ENCODE measurements around the gene CHRND. TPM values are rescaled to one million over a fixed set of nuclear protein-coding genes. Genes with fewer than 3 reads are reported as not detected.

Gene CHRND
- total and polyA plus RNA-seq, 3 donors from 2014 or later = 0.16 to 0.63 (median 0.56) TPM

DNA sequence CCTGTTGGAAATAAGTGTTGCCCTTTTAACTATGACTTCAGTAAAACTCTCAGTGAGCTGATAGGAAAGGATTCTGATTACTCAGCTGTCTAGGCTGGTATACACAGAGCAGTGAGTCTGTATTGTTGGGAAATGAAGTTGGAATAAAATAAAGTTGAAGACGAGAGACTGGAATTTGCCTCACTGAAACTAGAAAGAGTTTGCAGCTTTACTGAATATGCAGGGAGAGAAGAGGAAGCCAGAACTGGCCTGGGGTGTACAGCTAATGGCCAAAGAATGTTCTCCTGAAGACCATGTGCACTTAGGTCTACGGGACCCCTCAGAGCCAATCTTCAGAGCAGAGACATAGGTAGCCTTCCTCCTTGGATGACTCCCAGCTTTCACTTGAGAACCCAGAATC is 51.0 kb downstream of the CHRND start:
- no peaks in the 10 kb centered on the region for H3K36me3 ChIP-seq (ENCODE audit: low read depth, missing control alignments)
- intact Hi-C loops (cut with DNase I; ENCODE audit: low total_unique reads) = no loop called here
- 58 to 92% methylated on average over 2 of the region's 2 CpGs for WGBS, 2 donors
- no peak for TF ChIP-seq CTCF (IDR thresholded peaks at IDR 0.05)
- no peak for TF ChIP-seq POLR2A (IDR thresholded peaks at IDR 0.05)
- DNase-seq = no peak
- no peaks in the 10 kb centered on the region for H3K27me3 ChIP-seq
- no peaks in the 10 kb centered on the region for H3K4me1 ChIP-seq
- H3K9me3 ChIP-seq = no peaks in the 10 kb centered on the region
- no peak overlapping the region for H3K4me3 ChIP-seq
- H3K27ac ChIP-seq = no peak overlapping the region

DNA sequence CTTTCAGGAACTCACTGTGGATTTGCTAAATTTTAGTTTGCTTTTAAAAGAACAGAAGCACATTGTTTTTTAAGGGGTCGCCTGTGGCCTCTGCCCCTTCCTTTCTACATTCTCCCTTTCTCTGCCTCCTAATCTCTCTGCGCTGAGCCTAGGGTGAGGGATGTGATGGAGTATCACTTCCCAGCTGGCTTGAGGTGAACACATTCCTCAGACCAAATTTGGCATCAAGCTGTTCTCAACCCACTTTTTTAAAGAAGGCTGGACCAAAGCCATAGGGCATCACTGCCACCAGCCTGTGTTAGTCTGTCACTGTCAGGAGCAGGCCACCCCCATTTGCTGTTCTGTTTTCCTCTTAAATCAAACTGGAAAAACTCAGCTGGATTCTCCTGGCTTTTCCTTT is 51.9 kb downstream of the CHRND start:
- intact Hi-C loops (cut with DNase I; ENCODE audit: low total_unique reads) = no loop called here
- no peak for DNase-seq
- Histone ChIP-seq H3K4me3 (no peak overlapping the region), H3K27ac (no peak overlapping the region), H3K36me3 (ENCODE audit: low read depth, missing control alignments) (no peaks in the 10 kb centered on the region), H3K9me3 (no peaks in the 10 kb centered on the region), H3K27me3 (no peaks in the 10 kb centered on the region), H3K4me1 (no peaks in the 10 kb centered on the region)
- no peak for TF ChIP-seq POLR2A (IDR thresholded peaks at IDR 0.05)
- TF ChIP-seq CTCF (IDR thresholded peaks at IDR 0.05) = no peak
- 83 to 93% methylated on average over 2 of the region's 2 CpGs for WGBS, 2 donors

GRCh38 chr2:232578626-232579025 is 52.7 kb downstream of the CHRND start:
- WGBS, 2 donors = 80 to 84% methylated on average over 2 of the region's 2 CpGs
- TF ChIP-seq POLR2A (IDR thresholded peaks at IDR 0.05) (no peak), CTCF (IDR thresholded peaks at IDR 0.05) (no peak)
- DNase-seq = no peak
- H3K4me1 ChIP-seq = no peaks in the 10 kb centered on the region
- intact Hi-C loops (cut with DNase I; ENCODE audit: low total_unique reads) = no loop called here
- H3K4me3 ChIP-seq = no peak overlapping the region
- H3K36me3 ChIP-seq (ENCODE audit: low read depth, missing control alignments) = no peaks in the 10 kb centered on the region
- H3K9me3 ChIP-seq = no peaks in the 10 kb centered on the region
- H3K27ac ChIP-seq = no peak overlapping the region
- no peaks in the 10 kb centered on the region for H3K27me3 ChIP-seq

DNA sequence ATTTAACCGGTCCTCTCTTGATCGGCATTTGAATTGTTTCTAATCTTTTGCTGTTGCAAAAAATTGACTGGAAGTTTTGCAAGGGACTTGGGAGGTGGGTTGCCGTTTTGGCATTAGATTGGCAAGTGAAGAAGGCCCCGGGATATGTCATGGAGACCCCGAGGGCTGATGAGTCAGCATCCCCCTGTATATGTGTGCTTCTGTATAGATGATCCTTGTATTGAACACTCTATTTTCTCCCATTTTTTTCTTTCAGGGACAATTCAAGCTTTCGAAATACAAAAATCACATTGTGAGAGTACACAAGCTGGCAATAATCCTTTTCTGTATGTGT is 54.7 kb downstream of the CHRND start:
- Histone ChIP-seq H3K4me3 (no peak overlapping the region), H3K9me3 (no peaks in the 10 kb centered on the region), H3K27me3 (no peaks in the 10 kb centered on the region), H3K27ac (no peak overlapping the region), H3K36me3 (ENCODE audit: low read depth, missing control alignments) (no peaks in the 10 kb centered on the region), H3K4me1 (no peaks in the 10 kb centered on the region)
- WGBS, 2 donors = 94 to 97% methylated on average over 6 of the region's 6 CpGs
- DNase-seq = no peak
- intact Hi-C loops (cut with DNase I; ENCODE audit: low total_unique reads) = no loop called here
- TF ChIP-seq POLR2A (IDR thresholded peaks at IDR 0.05) = no peak

GRCh38 chr2:232581725-232582124 is 55.8 kb downstream of the CHRND start:
- no peak for TF ChIP-seq CTCF (IDR thresholded peaks at IDR 0.05)
- TF ChIP-seq POLR2A (IDR thresholded peaks at IDR 0.05) = no peak
- no peak for DNase-seq
- Histone ChIP-seq H3K27ac (no peak overlapping the region), H3K4me1 (no peaks in the 10 kb centered on the region), H3K4me3 (no peak overlapping the region), H3K36me3 (ENCODE audit: low read depth, missing control alignments) (no peaks in the 10 kb centered on the region), H3K9me3 (no peaks in the 10 kb centered on the region), H3K27me3 (no peaks in the 10 kb centered on the region)
- intact Hi-C loops (cut with DNase I; ENCODE audit: low total_unique reads) = no loop called here

Measured in testis (tissue), 3 donors.